NCI-H2227 (cell line): ENCODE data around the gene PDE5A.
"Not testable (repeated sequence)": the region's sequence is repeated elsewhere in the genome, so short reads cannot be mapped to it uniquely, and the experiment has no call there.

ENCODE experiments used
- DNase-seq: peaks from one replicate; lab custom pipeline; 2025; ENCODE audit not compliant: unreplicated experiment; lab: John Stamatoyannopoulos, UW

PDE5A gene

DNA sequence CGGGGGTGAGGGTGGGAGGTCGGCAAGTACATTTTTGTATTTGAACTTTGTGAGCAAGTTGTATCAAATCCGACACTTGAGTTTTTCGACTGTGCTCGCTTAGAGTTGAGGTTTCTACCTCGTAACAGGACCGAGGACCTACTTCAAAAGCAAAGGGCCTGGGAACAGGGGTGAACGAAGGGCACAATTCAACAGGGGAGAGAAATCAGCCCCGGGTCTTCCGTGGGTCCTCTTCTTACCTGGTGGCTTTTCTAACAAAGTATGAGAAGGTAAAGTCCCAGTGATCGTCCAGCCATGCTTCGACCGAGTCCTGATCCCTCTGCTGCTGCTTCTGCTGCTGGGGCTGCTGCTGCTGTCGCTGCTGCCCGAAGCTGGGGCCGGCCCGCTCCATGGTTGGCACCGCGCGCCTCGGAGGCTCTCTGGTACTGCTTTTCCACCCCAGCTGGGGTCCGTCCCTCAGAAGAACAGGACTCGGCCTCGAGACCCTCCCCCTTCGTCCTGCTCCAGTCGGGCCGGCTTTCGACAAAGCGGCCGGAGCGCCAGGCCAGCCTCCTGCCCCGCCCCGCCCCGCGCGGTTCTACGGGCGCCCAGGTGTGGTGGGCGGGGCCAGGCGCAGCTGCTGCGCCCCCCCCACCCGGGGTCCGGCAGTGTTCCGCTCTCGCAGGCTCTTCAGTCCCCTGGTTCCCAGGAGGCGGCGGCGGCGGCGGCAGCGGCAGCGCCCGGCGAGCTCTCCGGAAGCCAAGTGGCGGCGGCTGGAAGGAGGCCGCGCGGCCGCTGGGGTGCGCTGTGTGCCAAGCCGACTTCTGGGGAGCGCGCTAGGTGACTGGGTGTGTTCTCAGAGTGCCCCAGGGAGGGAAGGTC lies at the start of gene PDE5A:
TSS of gene PDE5A (minus strand) at position 524 of the 861 bp plus-strand sequence. CDS start at position 391, 133 bp downstream.
- DNase-seq, result peak; percentile 74

GRCh38 chr4:119676101-119676500 lies 47.5 kb upstream of the PDE5A start:
- no peak for DNase-seq

GRCh38 chr4:119675391-119675790 lies 46.8 kb upstream of the PDE5A start:
- DNase-seq, result no peak

- DNase-seq, result no peak
Observed at GRCh38 chr4:119672938-119673337, 44.3 kb upstream of the PDE5A start.

- no peak for DNase-seq
Observed at GRCh38 chr4:119672086-119672485, 43.5 kb upstream of the PDE5A start.

DNA sequence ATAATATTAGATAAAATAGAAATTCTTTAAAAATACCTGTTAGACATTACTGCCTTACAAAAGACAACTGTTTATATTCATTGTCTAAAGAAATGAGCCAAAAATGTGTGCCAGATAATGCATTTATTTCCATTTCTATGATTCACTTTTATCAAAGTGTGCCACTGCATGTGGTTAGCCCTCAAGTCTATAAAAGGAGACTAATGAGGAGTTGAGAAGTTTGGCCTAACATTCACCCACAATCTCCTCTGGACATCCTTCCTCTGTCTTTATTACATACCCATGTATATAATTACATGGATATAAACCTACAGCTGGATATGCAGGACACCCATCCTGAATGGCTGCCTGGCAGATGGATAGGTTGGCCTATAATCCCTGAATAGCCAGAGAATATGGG lies 42.6 kb upstream of the PDE5A start:
- no peak for DNase-seq

DNA sequence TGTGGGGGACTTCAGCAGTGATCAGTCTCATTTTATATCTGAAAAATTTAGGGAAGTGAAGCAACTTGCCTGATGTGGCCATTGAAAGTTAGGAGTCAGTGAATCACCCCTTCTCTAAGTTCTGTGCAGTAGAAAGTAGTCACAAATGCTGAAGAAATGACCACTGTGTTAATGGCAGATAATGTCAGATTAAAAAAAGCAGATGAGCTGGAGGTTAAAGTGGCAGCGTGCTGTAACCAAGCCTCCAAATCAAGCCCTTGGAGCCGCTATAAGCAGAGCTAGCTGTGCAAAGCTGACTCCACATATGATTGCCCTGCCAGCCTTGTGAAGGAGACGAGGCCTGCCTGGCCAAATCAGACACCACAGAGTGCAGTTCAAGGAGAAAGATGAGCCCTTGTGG lies 39.2 kb upstream of the PDE5A start:
- DNase-seq, result no peak

- peak; percentile 1 for DNase-seq
Observed at GRCh38 chr4:119666653-119667091, 38.1 kb upstream of the PDE5A start.

GRCh38 chr4:119665752-119666151 lies 37.1 kb upstream of the PDE5A start:
- no peak for DNase-seq

DNA sequence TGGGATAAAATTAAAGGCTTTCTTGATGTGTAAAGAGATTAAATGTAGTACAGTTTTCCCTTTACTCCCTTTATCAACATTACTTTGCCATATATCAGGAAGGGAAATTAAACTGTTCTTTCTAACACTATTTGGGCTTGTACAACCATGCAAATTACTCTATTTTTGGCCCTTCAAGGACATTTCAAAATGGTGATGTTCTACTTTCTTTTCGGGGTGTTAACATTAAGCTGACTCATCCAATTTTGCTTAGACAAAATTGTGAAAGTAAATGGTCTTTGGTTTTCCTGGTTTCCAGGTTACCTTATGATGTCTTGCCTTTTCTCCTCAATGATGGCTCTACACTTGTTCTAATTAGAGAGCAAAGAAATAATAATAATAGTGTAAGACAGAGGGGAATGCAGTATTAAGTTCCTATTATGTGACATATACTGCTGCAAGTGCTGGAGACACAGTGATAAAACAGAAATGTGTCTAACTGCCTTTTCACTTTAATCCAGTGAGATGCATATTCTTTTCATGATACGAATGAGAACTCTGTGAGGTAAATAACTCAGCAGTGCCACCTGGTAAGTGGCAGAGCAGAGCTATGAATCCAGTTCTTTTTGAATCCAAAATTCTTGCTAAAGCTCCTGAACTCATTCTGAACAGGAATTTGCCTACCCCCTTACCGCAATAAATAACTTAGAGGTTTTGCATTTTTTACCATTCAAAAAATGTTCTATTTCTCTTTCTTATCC lies 35.7 kb upstream of the PDE5A start:
- no peak for DNase-seq

DNA sequence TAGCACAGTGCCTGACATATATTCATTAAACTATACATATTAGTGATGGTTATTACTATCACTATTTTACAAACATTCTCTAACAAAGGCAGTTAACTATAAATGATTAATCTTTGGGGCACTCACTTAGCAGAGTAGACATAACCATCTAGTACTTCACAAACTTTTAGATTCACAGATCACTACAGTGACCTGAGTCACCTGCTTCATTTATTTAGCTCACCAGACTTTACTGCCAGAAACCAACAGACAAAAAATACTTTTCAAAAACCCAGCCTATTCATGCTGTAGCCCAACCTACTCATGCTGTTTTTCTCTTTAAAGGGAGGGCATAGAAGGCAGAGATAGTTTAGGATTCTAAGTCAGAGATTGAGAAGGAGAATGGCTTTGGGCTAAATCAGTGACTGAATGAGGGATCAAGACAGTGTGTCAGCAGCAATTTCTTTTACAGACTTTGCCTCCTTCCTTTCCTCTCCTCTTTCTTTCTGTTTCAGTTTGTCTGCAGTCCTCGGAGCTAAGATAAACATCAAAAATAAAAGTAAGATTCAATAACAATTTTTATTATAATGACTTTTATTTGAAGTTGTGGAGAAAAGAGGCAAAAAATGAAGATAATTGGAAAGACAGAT lies 34.7 kb upstream of the PDE5A start:
- no peak for DNase-seq

- DNase-seq, result not testable (repeated sequence)
Observed at GRCh38 chr4:119662612-119663011, 34.0 kb upstream of the PDE5A start.

- no peak for DNase-seq
Observed at GRCh38 chr4:119661231-119661630, 32.6 kb upstream of the PDE5A start.

- no peak for DNase-seq
Observed at GRCh38 chr4:119659576-119659975, 31.0 kb upstream of the PDE5A start.

DNA sequence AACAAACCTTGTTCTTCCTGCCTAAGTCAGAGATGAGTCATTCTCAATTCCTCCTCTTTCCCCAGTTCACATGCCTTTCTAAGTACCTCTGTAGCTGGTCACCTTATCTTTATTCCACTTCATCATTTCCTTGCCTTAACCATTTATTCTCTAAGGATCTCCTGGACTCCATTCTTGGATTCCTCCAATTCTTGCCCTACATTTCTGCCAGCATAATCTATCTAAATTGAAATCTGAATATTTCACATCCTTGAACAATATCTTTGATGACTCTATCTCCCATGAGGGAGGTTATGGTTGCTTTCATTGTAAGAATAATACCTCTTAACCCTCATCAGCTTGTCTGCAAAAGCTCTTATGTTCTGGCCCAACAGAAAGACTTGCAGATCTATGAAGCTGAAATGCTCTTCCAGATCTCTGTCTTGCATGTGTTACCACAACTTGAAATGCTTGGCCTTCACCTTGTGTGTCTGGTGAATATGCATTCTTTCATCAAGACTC lies 28.6 kb upstream of the PDE5A start:
- DNase-seq, result no peak

DNA sequence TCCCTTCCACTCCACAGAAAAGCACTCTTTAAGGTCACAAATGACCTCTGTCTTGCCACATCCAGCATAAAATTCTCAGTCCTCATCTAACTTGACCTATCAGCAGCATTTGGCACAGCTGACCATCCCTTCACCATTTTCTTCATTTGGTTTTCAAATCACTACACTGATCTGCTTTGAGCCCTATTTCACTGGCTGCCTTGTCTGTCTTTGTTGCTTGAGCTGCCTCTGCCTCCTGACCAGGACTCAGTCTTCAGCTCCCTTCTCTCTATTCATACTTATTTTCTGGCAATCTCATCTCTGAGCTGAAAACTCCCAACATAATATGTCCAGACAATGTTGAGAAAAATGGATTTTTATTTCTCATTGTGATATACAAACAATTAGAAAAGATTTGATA lies 27.7 kb upstream of the PDE5A start:
- no peak for DNase-seq

GRCh38 chr4:119655111-119655837 lies 26.7 kb upstream of the PDE5A start:
- no peak for DNase-seq

- DNase-seq, result no peak
Observed at GRCh38 chr4:119653990-119654389, 25.4 kb upstream of the PDE5A start.

GRCh38 chr4:119652998-119653397 lies 24.4 kb upstream of the PDE5A start:
- DNase-seq, result no peak

- no peak for DNase-seq
Observed at GRCh38 chr4:119648398-119648797, 19.8 kb upstream of the PDE5A start.

GRCh38 chr4:119647558-119647957 lies 19.0 kb upstream of the PDE5A start:
- DNase-seq, result no peak
